GM12864 (cell line): ENCODE data around the gene TRAF5.
"Not testable (repeated sequence)": the region's sequence is repeated elsewhere in the genome, so short reads cannot be mapped to it uniquely, and the experiment has no call there.

Experiments used
- DNase-seq: peaks from one replicate; pipeline ENCODE4 v3.0.0-alpha.2; 2011; ENCODE audit warnings: low read depth
- H3K4me3 ChIP-seq: 2 replicates; pipeline ENCODE4 v1.5.1; 2011; ENCODE audit warnings: mild to moderate bottlenecking, low read depth, low read length, control low read depth
- CTCF ChIP-seq: IDR thresholded peaks from 2 replicates; pipeline ENCODE4 v1.5.1; 2011; ENCODE audit warnings: low read depth, mild to moderate bottlenecking, moderate library complexity, low read length, control low read depth, inconsistent platforms; ENCODE audit errors: missing control alignments

Gene TRAF5

GRCh38 chr1:211382182-211382713 lies 55.6 kb downstream of the TRAF5 start:
- no peak for TF ChIP-seq CTCF
- peak overlapping the region; percentile 58 for H3K4me3 ChIP-seq
- DNase-seq = no peak

GRCh38 chr1:211382714-211383480 lies 56.3 kb downstream of the TRAF5 start:
- peak overlapping the region; percentile 58 for H3K4me3 ChIP-seq
- TF ChIP-seq CTCF = no peak
- peak; percentile 83 for DNase-seq

GRCh38 chr1:211384524-211384923 lies 57.9 kb downstream of the TRAF5 start:
- TF ChIP-seq CTCF = no peak
- DNase-seq = no peak
- no peak overlapping the region for H3K4me3 ChIP-seq

- no peak for DNase-seq
- TF ChIP-seq CTCF = no peak
- no peak overlapping the region for H3K4me3 ChIP-seq
Observed at GRCh38 chr1:211386921-211387320, 60.3 kb downstream of the TRAF5 start.

GRCh38 chr1:211390829-211391228 lies 64.2 kb downstream of the TRAF5 start:
- DNase-seq, H3K4me3 ChIP-seq: not testable (repeated sequence)

- no peak overlapping the region for H3K4me3 ChIP-seq
- TF ChIP-seq CTCF = no peak
- no peak for DNase-seq
Observed at GRCh38 chr1:211393203-211393602, 66.6 kb downstream of the TRAF5 start.

- not testable (repeated sequence) for H3K4me3 ChIP-seq
Observed at GRCh38 chr1:211398266-211398930, 71.8 kb downstream of the TRAF5 start.

GRCh38 chr1:211399851-211400393 lies 73.3 kb downstream of the TRAF5 start:
- not testable (repeated sequence) for H3K4me3 ChIP-seq, DNase-seq

More at GRCh38 chr1:211398266-211398930, 71.8 kb downstream of the TRAF5 start:
- not testable (repeated sequence) for DNase-seq

- DNase-seq = not testable (repeated sequence)
Observed at GRCh38 chr1:211401751-211402150, 75.1 kb downstream of the TRAF5 start.

GRCh38 chr1:211406086-211406485 lies 79.5 kb downstream of the TRAF5 start:
- not testable (repeated sequence) for DNase-seq, H3K4me3 ChIP-seq

More at GRCh38 chr1:211401751-211402150, 75.1 kb downstream of the TRAF5 start:
- H3K4me3 ChIP-seq = not testable (repeated sequence)

- DNase-seq, H3K4me3 ChIP-seq: not testable (repeated sequence)
Observed at GRCh38 chr1:211407749-211408148, 81.1 kb downstream of the TRAF5 start.
